Measurements from ENCODE around the gene NCAM2.

GRCh38 chr21:21383126-21383525 is 384.9 kb downstream of the NCAM2 start:
- TF ChIP-seq RAD21 (conservative IDR thresholded peaks at IDR 0.05) (no peak), CTCF (IDR thresholded peaks at IDR 0.05; ENCODE audit: poor library complexity, severe bottlenecking) (no peak), POLR2AphosphoS5 (IDR thresholded peaks at IDR 0.05) (no peak), EZH2 (IDR thresholded peaks at IDR 0.05; ENCODE audit: borderline replicate concordance, insufficient read depth, low read length, poor library complexity, severe bottlenecking) (no peak), REST (IDR thresholded peaks at IDR 0.05; ENCODE audit: borderline replicate concordance) (no peak), MXI1 (conservative IDR thresholded peaks at IDR 0.05; ENCODE audit: poor library complexity, severe bottlenecking) (no peak)
